ENCODE measurements around the gene SPOCK3. TPM values are rescaled to one million over a fixed set of nuclear protein-coding genes. Genes with fewer than 3 reads are reported as not detected.

SPOCK3 gene
- total and polyA plus RNA-seq, 7 donors = 0.39 to 3.9 (median 1.4) TPM; not detected in 2

DNA sequence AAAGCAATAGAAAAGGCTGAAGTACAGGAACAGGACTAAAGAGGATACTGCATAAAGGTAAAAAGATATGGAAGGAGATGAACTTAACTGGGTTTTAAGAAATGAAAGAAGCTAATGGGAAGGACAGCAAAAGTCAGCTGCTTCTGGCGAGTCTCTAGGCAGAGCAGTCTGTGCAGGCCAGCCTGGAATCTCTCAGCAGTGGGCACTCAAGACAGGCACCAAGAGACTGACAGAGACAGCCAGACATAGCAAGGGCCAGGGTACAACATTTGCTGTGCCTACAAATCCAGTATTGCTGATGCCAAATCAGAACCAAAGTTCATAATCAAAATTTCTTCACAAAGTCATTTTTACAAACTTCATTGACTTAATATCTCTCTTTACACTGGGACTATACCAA lies 62.4 kb downstream of the SPOCK3 start:
- TF ChIP-seq POLR2A (IDR thresholded peaks at IDR 0.05) = no peak
- no peak for TF ChIP-seq POLR2AphosphoS5 (IDR thresholded peaks at IDR 0.05)
- TF ChIP-seq, protein P1, sequence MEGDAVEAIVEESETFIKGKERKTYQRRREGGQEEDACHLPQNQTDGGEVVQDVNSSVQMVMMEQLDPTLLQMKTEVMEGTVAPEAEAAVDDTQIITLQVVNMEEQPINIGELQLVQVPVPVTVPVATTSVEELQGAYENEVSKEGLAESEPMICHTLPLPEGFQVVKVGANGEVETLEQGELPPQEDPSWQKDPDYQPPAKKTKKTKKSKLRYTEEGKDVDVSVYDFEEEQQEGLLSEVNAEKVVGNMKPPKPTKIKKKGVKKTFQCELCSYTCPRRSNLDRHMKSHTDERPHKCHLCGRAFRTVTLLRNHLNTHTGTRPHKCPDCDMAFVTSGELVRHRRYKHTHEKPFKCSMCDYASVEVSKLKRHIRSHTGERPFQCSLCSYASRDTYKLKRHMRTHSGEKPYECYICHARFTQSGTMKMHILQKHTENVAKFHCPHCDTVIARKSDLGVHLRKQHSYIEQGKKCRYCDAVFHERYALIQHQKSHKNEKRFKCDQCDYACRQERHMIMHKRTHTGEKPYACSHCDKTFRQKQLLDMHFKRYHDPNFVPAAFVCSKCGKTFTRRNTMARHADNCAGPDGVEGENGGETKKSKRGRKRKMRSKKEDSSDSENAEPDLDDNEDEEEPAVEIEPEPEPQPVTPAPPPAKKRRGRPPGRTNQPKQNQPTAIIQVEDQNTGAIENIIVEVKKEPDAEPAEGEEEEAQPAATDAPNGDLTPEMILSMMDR (IDR thresholded peaks at IDR 0.05) = no peak
- no peak for TF ChIP-seq EP300 (IDR thresholded peaks at IDR 0.05)
- WGBS, 2 donors = 61 to 86% methylated on average over 1 of the region's 1 CpG
- intact Hi-C loops (cut with DNase I) = no loop called here
- Histone ChIP-seq H3K36me3 (no peaks in the 10 kb centered on the region), H3K4me3 (no peak overlapping the region), H3K27ac (no peak overlapping the region), H3K27me3 (no peaks in the 10 kb centered on the region), H3K4me1 (no peaks in the 10 kb centered on the region), H3K9me3 (no peaks in the 10 kb centered on the region)
- DNase-seq = no peak

DNA sequence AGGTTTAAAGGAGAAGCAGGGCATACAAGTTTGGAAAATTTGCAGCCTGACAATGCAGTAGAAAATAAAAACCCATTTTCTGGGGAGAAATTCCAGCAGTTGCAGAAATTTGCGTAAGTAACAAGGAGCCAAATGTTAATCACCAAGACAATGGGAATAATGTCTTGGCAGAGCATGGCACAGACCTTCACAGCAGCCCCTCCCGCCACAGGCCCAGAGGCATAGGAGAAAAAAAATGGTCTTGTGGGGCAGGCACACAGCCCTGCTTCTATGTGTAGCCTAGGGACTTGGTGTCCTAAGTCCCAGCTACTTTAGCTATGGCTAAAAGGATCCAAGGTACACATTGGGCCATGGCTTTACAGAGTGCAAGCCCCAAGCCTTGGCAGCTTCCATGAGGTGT lies 65.7 kb downstream of the SPOCK3 start:
- Histone ChIP-seq H3K4me3 (no peak overlapping the region), H3K4me1 (no peaks in the 10 kb centered on the region), H3K27ac (no peak overlapping the region), H3K9me3 (no peaks in the 10 kb centered on the region), H3K36me3 (no peaks in the 10 kb centered on the region), H3K27me3 (no peaks in the 10 kb centered on the region)
- 93 to 95% methylated on average over 2 of the region's 2 CpGs for whole genome bisulfite sequencing, 2 donors
- TF ChIP-seq POLR2AphosphoS5 (IDR thresholded peaks at IDR 0.05) = no peak
- TF ChIP-seq EP300 (IDR thresholded peaks at IDR 0.05) = no peak
- TF ChIP-seq, protein P1 (IDR thresholded peaks at IDR 0.05) = no peak
- no peak for DNase-seq
- intact Hi-C loops (cut with DNase I) = no loop called here

DNA sequence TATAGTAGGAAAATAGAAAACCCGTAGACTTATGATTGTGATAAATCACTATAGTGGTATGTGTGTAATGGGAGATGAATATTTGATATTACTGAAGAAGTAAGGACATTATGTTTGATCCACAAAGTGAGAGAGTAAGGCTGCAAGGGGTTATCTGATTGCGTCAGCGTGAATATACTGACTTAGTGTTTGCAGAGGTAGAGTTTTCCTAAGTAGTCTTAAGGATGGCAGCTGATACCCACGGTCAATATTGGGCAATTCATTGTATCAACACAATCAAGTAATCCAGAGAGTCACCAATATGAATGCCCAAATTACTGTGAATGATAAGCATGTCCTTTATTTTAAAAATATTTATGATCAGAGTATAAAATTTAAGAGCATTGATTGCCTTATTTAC lies 83.7 kb downstream of the SPOCK3 start:
- DNase-seq = no peak
- TF ChIP-seq, protein P1 (IDR thresholded peaks at IDR 0.05) = no peak
- TF ChIP-seq POLR2AphosphoS5 (IDR thresholded peaks at IDR 0.05) (no peak), EP300 (IDR thresholded peaks at IDR 0.05) (no peak), POLR2A (IDR thresholded peaks at IDR 0.05) (no peak)
- H3K9me3 ChIP-seq = no peaks in the 10 kb centered on the region
- no peak overlapping the region for H3K4me3 ChIP-seq
- H3K27me3 ChIP-seq = no peaks in the 10 kb centered on the region
- H3K36me3 ChIP-seq = no peaks in the 10 kb centered on the region
- no peak overlapping the region for H3K27ac ChIP-seq
- WGBS, 2 donors = 62 to 80% methylated on average over 4 of the region's 4 CpGs
- intact Hi-C loops (cut with DNase I) = no loop called here
- no peaks in the 10 kb centered on the region for H3K4me1 ChIP-seq

DNA sequence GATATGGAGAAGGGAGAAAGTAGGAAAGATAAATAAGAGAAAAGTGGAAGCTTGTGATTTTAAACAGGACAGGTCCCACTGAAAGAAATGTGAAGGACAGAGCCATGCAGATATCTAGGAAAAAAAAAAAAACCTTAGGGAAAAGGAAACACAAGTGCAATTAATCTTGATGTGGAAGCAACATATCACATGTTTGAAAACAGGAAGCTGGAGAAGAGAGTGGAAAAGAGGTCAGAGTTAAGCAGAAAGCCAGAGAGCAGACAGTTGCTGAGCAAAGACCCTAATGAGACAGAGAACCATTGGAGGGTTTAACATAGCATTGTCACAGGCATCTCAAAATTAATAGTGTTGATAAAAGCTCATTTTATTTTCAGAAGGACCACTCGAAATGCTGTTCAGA lies 89.7 kb downstream of the SPOCK3 start:
- Histone ChIP-seq H3K4me1 (no peaks in the 10 kb centered on the region), H3K27ac (no peak overlapping the region), H3K36me3 (no peaks in the 10 kb centered on the region), H3K4me3 (no peak overlapping the region), H3K9me3 (no peaks in the 10 kb centered on the region), H3K27me3 (no peaks in the 10 kb centered on the region)
- DNase-seq = no peak
- 12 to 49% methylated on average over 1 of the region's 1 CpG for WGBS, 2 donors
- intact Hi-C loops (cut with DNase I) = no loop called here
- TF ChIP-seq POLR2A (IDR thresholded peaks at IDR 0.05) = no peak
- no peak for TF ChIP-seq POLR2AphosphoS5 (IDR thresholded peaks at IDR 0.05)

DNA sequence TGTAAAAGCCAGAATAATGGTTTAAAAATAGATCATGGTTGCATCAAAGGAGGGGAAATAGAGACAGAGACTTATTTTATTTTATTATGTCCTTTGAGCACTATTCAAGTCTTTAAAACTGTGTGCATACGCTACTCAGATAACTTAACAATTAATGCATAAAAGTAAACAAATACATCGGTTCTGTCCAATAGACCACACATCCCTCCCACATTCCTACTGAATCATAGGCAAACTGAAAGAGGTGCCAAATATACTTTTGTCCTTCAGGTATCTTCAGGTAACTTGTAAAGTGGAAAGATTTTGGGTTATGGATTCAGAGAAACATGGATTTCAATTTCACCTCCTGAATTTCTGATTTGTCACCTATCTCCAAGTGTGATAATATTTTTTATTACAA lies 91.3 kb downstream of the SPOCK3 start:
- intact Hi-C loops (cut with DNase I) = no loop called here
- H3K4me3 ChIP-seq = no peak overlapping the region
- H3K36me3 ChIP-seq = no peaks in the 10 kb centered on the region
- H3K27ac ChIP-seq = no peak overlapping the region
- WGBS, 2 donors = 64 to 84% methylated on average over 2 of the region's 2 CpGs
- H3K9me3 ChIP-seq = no peaks in the 10 kb centered on the region
- no peaks in the 10 kb centered on the region for H3K4me1 ChIP-seq
- no peaks in the 10 kb centered on the region for H3K27me3 ChIP-seq
- DNase-seq = no peak
- TF ChIP-seq EP300 (IDR thresholded peaks at IDR 0.05) = no peak
- TF ChIP-seq POLR2A (IDR thresholded peaks at IDR 0.05) = no peak
- TF ChIP-seq POLR2AphosphoS5 (IDR thresholded peaks at IDR 0.05) = no peak
- TF ChIP-seq, protein P1 (IDR thresholded peaks at IDR 0.05) = no peak

Measured in sigmoid colon (tissue), 7 donors.